Activated CD8-positive, alpha-beta memory T cell treated with anti-CD3 and anti-CD28 coated beads for 24 hours (primary cell): ENCODE measurements around the gene ITPRIPL1.

Source experiments
- DNase-seq: peaks from one replicate; pipeline ENCODE4 v3.0.0-alpha.2; 2020

Gene ITPRIPL1

GRCh38 chr2:96324721-96325040 is 436 bp upstream of the ITPRIPL1 start:
- no peak for DNase-seq

DNA sequence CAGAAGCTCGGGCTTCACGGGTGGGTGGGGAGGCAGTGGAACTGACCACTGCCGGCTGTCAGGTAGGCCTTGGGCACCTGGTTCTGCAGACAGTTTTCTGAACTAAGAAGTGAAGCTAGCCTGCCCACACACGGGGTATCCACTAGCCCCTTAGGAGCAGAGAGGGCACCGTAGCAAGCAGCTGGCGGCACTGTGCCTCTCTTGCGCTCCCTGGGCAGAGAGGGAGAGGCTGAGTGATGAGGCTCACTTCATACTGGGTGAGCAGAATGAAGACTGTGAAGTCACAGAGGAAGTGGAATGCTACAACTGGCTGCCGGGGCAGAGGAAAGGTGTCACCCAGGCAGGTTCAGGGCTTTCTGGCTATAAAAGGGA is 753 bp downstream of the ITPRIPL1 start:
- peak; percentile 78 for DNase-seq

GRCh38 chr2:96326564-96326963 is 1.4 kb downstream of the ITPRIPL1 start:
- no peak for DNase-seq

GRCh38 chr2:96326990-96327820 is 2.1 kb downstream of the ITPRIPL1 start:
- no peak for DNase-seq

- no peak for DNase-seq
Observed at GRCh38 chr2:96329456-96329855, 4.3 kb downstream of the ITPRIPL1 start.

DNA sequence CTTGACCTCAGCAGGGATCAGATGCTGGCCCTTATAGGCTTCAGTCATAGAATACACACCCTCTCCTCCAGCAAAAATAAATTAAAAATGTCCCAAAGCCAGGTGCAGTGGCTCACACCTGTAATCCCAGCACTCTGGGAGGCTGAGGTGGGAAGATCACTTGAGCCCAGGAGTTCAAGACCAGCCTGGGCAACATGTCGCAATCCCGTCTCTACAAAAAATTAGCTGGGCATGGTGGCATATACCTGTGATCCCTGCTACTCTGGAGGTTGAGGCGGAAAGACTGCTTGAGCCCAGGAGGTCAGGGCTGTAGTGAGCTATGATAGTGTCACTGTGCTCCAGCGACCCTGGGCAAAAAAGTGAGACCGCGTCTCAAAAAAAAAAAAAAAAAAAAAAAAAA is 4.8 kb downstream of the ITPRIPL1 start:
- no peak for DNase-seq

GRCh38 chr2:96330407-96330806 is 5.3 kb downstream of the ITPRIPL1 start:
- no peak for DNase-seq

- DNase-seq: no peak
Observed at GRCh38 chr2:96333708-96334107, 8.6 kb downstream of the ITPRIPL1 start.

- DNase-seq: no peak
Observed at GRCh38 chr2:96336104-96336775, 11.1 kb downstream of the ITPRIPL1 start.

- DNase-seq: no peak
Observed at GRCh38 chr2:96336873-96337272, 11.8 kb downstream of the ITPRIPL1 start.

- DNase-seq: no peak
Observed at GRCh38 chr2:96340493-96341414, 15.6 kb downstream of the ITPRIPL1 start.

DNA sequence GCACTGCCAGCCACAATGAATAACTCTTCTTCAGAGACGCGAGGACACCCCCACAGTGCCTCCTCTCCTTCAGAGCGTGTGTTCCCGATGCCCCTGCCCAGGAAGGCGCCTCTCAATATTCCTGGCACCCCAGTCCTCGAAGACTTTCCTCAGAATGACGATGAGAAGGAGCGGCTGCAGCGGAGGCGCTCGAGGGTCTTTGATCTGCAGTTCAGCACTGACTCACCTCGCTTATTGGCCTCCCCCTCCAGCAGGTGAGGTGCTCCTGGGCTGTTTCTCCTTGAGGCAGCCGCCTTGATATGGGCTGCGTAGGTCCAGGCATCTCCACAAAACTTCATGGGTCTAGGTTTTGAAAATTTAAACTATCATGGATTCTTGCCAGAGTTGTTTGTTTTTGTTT is 16.5 kb downstream of the ITPRIPL1 start:
- no peak for DNase-seq

- DNase-seq: no peak
Observed at GRCh38 chr2:96342085-96342484, 17.0 kb downstream of the ITPRIPL1 start.

- DNase-seq: no peak
Observed at GRCh38 chr2:96344011-96344410, 18.9 kb downstream of the ITPRIPL1 start.

GRCh38 chr2:96345438-96345837 is 20.3 kb downstream of the ITPRIPL1 start:
- DNase-seq: no peak

- DNase-seq: no peak
Observed at GRCh38 chr2:96345868-96346462, 20.8 kb downstream of the ITPRIPL1 start.

GRCh38 chr2:96347395-96347794 is 22.3 kb downstream of the ITPRIPL1 start:
- no peak for DNase-seq

DNA sequence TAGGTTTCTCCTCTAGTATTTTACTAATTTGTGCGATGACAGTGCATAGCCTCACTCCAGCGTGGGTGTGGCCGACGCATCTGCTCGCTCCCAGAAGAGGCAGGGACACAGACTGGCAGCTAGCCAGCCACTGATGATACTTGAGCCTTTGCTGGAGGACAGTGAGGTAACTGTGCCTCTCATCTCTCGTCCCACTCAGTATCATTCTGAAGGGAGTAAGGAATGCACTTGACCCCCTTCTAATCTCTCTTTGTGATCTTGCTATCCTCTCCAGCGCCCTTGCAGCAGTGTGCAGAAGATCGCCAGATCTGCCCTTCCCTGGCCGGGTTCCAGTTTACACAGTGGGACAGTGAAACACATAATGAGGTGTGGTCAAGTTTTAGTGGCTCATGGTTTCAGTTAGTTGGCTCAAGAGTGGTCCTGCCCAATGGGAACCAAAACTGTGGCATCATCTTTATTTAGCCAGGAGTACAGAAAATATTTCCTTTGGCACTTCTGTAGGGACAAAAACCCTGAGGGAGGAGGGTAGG is 28.0 kb downstream of the ITPRIPL1 start:
- no peak for DNase-seq

DNA sequence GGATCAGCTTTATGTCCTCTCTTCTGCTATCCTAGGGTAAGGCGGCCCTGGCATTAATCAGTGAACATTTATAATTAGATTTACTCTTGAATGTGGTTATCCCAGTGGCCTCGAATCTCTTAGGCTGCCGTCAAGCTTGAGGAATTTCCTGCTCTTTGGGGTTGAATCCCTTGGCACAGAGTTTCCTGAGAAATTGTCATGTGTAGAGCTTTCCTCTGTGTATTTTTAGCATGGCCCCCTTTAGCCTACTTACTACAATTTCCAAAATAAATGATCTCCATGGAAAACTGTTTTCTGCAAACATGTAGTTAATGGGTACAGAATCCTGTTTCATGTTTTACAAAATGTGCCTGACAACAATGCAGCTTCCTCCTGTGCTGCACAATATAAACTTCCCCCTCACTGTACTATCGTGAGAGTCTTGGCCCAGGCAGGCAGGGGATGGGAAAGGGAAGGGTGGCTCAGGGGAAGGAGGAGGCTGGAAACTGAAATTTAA is 28.5 kb downstream of the ITPRIPL1 start:
- no peak for DNase-seq

- DNase-seq: no peak
Observed at GRCh38 chr2:96354492-96354891, 29.4 kb downstream of the ITPRIPL1 start.

- DNase-seq: no peak
Observed at GRCh38 chr2:96356889-96357288, 31.8 kb downstream of the ITPRIPL1 start.

- no peak for DNase-seq
Observed at GRCh38 chr2:96359310-96359709, 34.2 kb downstream of the ITPRIPL1 start.

GRCh38 chr2:96359866-96360265 is 34.7 kb downstream of the ITPRIPL1 start:
- no peak for DNase-seq
